RPMI7951 (cell line): Measurements from ENCODE around the gene TTK. TPM values are rescaled to one million over a fixed set of nuclear protein-coding genes. Genes with fewer than 3 reads are reported as not detected.
"Not testable (repeated sequence)": the region's sequence is repeated elsewhere in the genome, so short reads cannot be mapped to it uniquely, and the experiment has no call there.

Source experiments
- DNase-seq: peaks from one replicate; pipeline ENCODE4 v3.0.0-alpha.2; 2012; ENCODE audit warnings: low read depth
- total RNA-seq: library from RNA; depleted of rRNA; stranded (reverse); fragments of >200 nt; shearing (Covaris generic); gene quantifications from 2 replicates; pipeline ENCODE4 v1.2.3, GENCODE V29; 2014; rRNA removed

TTK gene
- total RNA-seq, 1 experiment from 2014 or later = 146 TPM

DNA sequence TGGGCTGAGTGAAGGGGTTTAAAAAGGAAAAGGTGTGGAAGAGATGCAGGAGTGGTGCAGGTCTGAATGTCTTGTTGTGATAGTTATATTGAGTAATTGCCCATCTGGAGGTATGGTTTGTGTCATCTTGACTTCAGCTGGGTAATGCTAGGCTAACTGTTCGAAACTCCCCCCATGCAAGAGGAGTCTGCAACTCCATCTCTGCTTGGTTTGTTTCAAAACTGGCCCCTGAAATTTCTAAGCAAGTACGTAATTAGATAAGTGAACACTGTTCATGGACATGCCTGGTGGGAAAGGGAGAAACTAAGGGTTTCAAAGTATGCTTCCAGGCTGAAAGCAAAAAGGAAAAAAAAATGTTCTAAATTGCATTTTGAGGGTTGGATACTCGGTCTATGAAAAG, 17.1 kb downstream of the TTK start:
- no peak for DNase-seq

- peak; percentile 57 for DNase-seq
Measured at GRCh38 chr6:80022803-80023202, 18.4 kb downstream of the TTK start.

DNA sequence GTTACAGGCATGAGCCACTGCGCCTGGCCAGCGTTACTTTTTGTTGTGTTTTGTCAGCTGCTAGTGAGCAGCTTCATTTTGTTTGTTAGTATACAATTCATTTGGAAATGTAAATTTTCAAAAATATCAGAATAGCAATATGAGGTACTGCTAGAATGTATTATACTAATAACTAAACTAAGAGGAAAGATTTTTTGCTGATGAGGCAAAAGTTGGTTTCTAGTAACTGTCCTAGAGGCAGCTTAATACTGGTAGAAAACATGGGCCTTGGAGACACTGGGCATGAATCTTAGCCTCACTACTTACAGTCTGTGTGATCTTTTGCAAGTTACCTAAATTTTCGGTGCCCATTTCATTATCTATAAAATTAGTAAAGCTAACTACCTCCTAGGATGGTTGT, 24.1 kb downstream of the TTK start:
- no peak for DNase-seq

GRCh38 chr6:80029470-80029869, 25.0 kb downstream of the TTK start:
- DNase-seq = no peak

- not testable (repeated sequence) for DNase-seq
Measured at GRCh38 chr6:80048220-80048619, 43.8 kb downstream of the TTK start.

GRCh38 chr6:80060774-80061173, 56.3 kb downstream of the TTK start:
- no peak for DNase-seq

- peak; percentile 11 for DNase-seq
Measured at GRCh38 chr6:80068146-80068545, 63.7 kb downstream of the TTK start.

- DNase-seq = not testable (repeated sequence)
Measured at GRCh38 chr6:80070431-80070830, 66.0 kb downstream of the TTK start.

DNA sequence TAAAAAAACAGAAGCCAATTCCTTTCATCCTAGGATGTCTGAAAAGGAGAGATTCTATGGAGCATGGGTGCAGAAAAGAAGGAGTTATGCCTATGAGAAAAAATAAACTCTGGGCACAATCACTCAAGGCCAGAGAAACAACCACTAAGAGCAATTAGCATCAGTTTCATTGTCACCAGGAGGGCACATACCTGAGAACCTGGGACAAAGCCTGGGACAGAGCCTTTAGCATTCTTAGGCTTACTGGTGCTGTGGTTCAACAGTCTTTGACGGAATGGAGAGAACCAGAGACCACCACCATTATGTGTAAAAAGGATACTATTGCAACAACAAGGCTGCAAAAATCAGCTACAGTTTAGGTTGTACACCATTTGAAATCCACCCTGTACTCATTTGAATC, 72.6 kb downstream of the TTK start:
- no peak for DNase-seq

DNA sequence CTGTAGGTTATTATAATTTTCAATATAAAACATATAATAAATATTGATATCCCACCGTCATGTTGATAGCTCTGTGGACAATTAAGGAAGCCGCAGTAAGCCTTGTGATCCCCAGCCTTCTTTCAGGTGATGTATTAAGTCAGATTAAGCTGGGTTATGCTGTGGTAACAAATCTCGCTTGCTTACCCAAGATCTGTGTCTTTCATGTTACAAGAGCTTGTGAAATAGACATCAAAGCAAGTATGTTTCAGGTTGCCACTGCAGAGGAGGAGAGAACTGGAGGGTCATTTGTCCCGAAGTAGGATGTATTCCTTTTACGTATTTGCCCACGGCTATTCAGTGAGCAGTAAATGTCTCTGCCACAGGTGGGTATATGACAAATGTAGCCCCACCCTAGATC, 84.2 kb downstream of the TTK start:
- DNase-seq = no peak

DNA sequence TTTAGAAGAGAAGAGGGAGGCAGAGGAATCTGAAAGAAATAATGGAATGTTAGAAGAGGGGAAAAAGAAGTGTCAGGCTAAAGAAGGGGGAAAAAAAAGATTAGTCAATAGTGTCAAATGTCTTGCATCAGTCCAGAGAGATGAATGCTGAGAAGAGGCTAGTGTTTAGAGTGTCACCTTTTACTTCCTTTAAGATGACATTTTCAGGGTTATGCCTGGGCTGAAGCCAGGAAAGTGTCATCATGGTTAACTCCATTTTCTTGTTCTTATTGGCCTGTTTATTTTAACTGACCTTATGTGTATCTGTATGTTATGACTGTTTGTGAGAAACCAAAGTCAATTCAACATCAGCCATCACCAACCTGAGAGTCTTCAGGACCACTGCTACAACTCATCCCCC, 87.1 kb downstream of the TTK start:
- no peak for DNase-seq

Other genes starting within 250 kb of the TTK start
- 1.7 TPM in 2 replicates for gene ELOVL4, start 57.1 kb upstream of the TTK start, total RNA-seq
- gene BCKDHB, start 102.0 kb downstream of the TTK start, total RNA-seq = 20.5 and 23.2 TPM in 2 replicates